ENCODE data around the gene PLCG1. TPM values are rescaled to one million over a fixed set of nuclear protein-coding genes. Genes with fewer than 3 reads are reported as not detected.

PLCG1 gene
- total RNA-seq, 2 donors from 2014 or later: 40.0 to 87.7 TPM

DNA sequence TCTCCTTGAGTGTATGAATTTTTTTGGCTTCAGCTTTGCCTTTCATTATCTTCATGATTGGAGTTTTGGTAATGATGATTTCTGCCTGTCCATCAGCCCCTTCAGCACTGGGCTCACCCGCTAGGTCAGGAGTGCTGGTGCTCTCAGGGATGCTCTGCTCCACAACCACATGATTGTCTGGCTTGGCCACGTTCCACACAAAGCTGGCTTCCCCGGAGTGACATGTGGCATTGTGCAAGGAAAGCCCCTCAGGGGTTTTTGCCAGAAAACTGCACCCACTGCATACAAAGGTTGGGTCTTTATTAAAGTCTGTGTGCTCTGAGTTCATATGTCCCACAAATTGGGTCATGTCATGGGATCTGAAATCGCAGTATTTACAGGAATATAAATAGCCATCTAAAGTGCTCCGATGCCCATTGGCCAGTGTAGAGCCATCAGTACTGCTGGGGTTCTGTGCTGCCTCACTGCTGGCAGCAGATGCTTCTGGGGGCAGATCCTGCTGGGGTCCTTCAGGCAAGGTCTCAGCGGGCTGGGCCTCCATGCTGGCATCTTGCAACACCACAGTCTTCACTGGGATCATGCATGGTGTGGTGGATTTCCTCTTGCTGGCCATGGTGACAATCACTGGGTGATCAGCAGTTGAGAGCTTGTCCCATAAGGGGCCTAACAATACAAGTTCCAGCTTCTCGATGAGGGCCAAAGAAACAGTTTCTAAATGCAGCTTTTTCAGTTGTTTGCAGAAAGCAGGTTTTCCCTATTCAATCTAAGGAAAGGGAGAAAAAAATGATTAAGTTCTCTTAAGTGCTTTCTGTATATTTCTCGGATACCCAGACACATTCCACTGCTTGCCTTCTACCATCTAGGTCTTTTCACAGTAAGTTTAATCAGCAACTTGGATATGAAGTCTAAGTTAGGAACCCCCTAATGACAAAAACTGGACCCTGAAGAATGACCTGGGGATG, 67.2 kb downstream of the PLCG1 start:
- ATAC-seq (no peak), DNase-seq (no peak)
- TF ChIP-seq POLR2A (IDR thresholded peaks at IDR 0.05): no peak
- H3K27ac ChIP-seq: no peak overlapping the region
- H3K36me3 ChIP-seq (replicated peaks in 1 of 2; ENCODE audit: insufficient read depth in 1 of 2, low read depth in 2 of 2): no peaks in the 10 kb centered on the region
- 96 to 97% methylated on average over 7 to 8 of the region's 8 CpGs for WGBS, 2 donors
- H3K4me3 ChIP-seq: no peak overlapping the region
- H3K9me3 ChIP-seq: peaks cover 0 to 4% (median 0%) of the 10 kb centered on the region in 3 donors
- no peaks in the 10 kb centered on the region for H3K27me3 ChIP-seq
- intact Hi-C loops (cut with DNase I): no loop called here
- H3K4me1 ChIP-seq: no peaks in the 10 kb centered on the region

- TF ChIP-seq, protein P1, sequence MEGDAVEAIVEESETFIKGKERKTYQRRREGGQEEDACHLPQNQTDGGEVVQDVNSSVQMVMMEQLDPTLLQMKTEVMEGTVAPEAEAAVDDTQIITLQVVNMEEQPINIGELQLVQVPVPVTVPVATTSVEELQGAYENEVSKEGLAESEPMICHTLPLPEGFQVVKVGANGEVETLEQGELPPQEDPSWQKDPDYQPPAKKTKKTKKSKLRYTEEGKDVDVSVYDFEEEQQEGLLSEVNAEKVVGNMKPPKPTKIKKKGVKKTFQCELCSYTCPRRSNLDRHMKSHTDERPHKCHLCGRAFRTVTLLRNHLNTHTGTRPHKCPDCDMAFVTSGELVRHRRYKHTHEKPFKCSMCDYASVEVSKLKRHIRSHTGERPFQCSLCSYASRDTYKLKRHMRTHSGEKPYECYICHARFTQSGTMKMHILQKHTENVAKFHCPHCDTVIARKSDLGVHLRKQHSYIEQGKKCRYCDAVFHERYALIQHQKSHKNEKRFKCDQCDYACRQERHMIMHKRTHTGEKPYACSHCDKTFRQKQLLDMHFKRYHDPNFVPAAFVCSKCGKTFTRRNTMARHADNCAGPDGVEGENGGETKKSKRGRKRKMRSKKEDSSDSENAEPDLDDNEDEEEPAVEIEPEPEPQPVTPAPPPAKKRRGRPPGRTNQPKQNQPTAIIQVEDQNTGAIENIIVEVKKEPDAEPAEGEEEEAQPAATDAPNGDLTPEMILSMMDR (IDR thresholded peaks at IDR 0.05): no peak
- no peak for TF ChIP-seq POLR2A (IDR thresholded peaks at IDR 0.05)
- H3K36me3 ChIP-seq (replicated peaks in 1 of 2; ENCODE audit: insufficient read depth in 1 of 2, low read depth in 2 of 2): no peaks in the 10 kb centered on the region
- intact Hi-C loops (cut with DNase I): no loop called here
- no peaks in the 10 kb centered on the region for H3K4me1 ChIP-seq
- no peak for ATAC-seq
- H3K27me3 ChIP-seq: no peaks in the 10 kb centered on the region
- no peaks in the 10 kb centered on the region for H3K9me3 ChIP-seq
- no peak overlapping the region for H3K4me3 ChIP-seq
- 66 to 83% methylated on average over 6 to 11 of the region's 11 CpGs for WGBS, 2 donors
- no peak overlapping the region for H3K27ac ChIP-seq
- DNase-seq: no peak
Observed at GRCh38 chr20:41205313-41205712, 68.0 kb downstream of the PLCG1 start.

GRCh38 chr20:41213150-41213820, 75.9 kb downstream of the PLCG1 start:
- Histone ChIP-seq H3K4me3 (no peak overlapping the region), H3K4me1 (no peaks in the 10 kb centered on the region), H3K9me3 (no peaks in the 10 kb centered on the region), H3K27me3 (no peaks in the 10 kb centered on the region), H3K27ac (no peak overlapping the region), H3K36me3 (replicated peaks in 1 of 2; ENCODE audit: insufficient read depth in 1 of 2, low read depth in 2 of 2) (no peaks in the 10 kb centered on the region)
- TF ChIP-seq, protein P1 (IDR thresholded peaks at IDR 0.05): no peak
- TF ChIP-seq POLR2A (IDR thresholded peaks at IDR 0.05): no peak
- ATAC-seq (no peak), DNase-seq (peak in 2 of 4 donors; percentile 34 to 45)
- intact Hi-C loops (cut with DNase I): no loop called here
- 57 to 100% methylated on average over 1 of the region's 1 CpG for WGBS, 2 donors

- ATAC-seq (no peak), DNase-seq (no peak)
- WGBS, 2 donors: 95 to 100% methylated on average over 3 of the region's 3 CpGs
- intact Hi-C loops (cut with DNase I): no loop called here
- H3K4me1 ChIP-seq: no peaks in the 10 kb centered on the region
- H3K9me3 ChIP-seq: no peaks in the 10 kb centered on the region
- TF ChIP-seq POLR2A (IDR thresholded peaks at IDR 0.05): no peak
- TF ChIP-seq, protein P1 (IDR thresholded peaks at IDR 0.05): no peak
- no peak overlapping the region for H3K27ac ChIP-seq
- H3K36me3 ChIP-seq (replicated peaks in 1 of 2; ENCODE audit: insufficient read depth in 1 of 2, low read depth in 2 of 2): no peaks in the 10 kb centered on the region
- H3K4me3 ChIP-seq: no peak overlapping the region
- no peaks in the 10 kb centered on the region for H3K27me3 ChIP-seq
Observed at GRCh38 chr20:41214202-41214601, 76.9 kb downstream of the PLCG1 start.

- H3K9me3 ChIP-seq: no peaks in the 10 kb centered on the region
- no peak overlapping the region for H3K4me3 ChIP-seq
- no peak for DNase-seq
- no peaks in the 10 kb centered on the region for H3K36me3 ChIP-seq (replicated peaks in 1 of 2; ENCODE audit: insufficient read depth in 1 of 2, low read depth in 2 of 2)
- no peaks in the 10 kb centered on the region for H3K27me3 ChIP-seq
- no peaks in the 10 kb centered on the region for H3K4me1 ChIP-seq
- intact Hi-C loops (cut with DNase I): no loop called here
- no peak for TF ChIP-seq POLR2A (IDR thresholded peaks at IDR 0.05)
- TF ChIP-seq, protein P1 (IDR thresholded peaks at IDR 0.05): no peak
- H3K27ac ChIP-seq: no peak overlapping the region
- WGBS, 2 donors: 98 to 100% methylated on average over 3 of the region's 3 CpGs
- no peak for ATAC-seq
Observed at GRCh38 chr20:41214666-41215065, 77.3 kb downstream of the PLCG1 start.

Measured in body of pancreas (tissue), 4 donors.